ENCODE measurements around the gene RBMS1.
"Not testable (repeated sequence)": the region's sequence is repeated elsewhere in the genome, so short reads cannot be mapped to it uniquely, and the experiment has no call there.

The RBMS1 gene

DNA sequence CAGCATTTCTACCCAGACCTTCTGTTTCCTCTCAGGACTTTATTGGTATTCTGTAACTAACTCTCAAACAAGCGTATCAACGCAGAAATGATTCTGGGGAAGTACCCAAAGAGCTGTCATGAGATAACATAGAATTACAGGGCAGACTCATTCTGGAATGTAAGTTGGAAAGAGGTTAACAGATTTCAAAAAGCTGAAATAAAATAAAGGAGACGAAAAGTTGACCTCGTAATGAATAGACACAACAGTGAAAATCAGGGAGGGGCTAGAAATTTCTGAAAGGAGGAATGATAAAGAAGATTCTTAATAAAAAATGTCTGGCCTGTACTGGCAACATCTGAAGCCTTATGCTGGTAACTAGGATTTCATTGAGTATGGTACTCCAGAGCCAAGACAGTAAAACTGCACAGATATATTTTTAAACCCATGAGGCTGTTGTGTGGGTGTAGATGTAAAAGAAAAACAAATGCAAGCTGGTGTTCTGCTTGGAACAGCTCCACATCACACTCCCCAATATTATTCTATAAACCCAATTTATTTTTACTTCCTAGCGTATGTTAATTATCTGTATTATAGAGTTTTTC lies 23.9 kb downstream of the RBMS1 start:
- no peak for DNase-seq (ENCODE audit: low spot score)

DNA sequence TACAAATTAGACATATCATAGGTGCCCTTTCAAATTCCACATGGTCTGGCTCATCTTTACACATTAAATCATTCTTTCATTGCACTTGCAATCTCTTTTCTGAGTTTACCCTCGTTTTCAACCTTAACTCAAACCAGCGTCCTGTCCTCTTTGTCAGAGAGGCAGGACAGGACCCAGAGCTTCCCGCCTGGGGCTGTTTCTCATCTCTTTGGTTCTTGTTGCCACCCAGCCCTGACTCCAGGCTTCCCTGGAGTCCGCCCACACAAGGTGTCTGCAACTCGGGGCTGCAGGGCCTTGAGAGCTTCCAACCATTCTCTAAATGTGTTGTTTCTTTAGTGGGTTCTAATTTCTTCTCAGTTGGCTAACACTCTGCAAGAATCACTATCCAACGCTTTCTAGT lies 24.4 kb downstream of the RBMS1 start:
- no peak for DNase-seq (ENCODE audit: low spot score)

DNA sequence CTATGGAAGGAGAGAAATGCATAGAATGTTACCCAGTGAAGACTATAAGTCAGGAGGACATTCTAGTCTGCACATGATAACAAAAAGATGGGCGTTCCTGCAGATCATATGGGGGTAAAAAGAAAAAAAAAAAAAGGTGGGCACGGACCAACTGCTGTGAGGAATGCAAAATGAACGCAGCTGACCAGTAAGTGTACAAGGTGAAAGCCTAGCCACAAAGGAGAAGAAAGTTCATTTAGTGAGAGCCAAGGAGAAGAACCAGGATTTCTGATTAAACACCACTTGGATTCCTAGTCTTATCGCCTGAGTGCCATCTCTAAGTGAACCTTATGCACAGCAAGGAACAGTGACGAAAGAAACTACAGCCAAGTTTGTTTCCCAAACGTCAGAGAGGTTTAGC lies 26.5 kb downstream of the RBMS1 start:
- DNase-seq (ENCODE audit: low spot score): no peak

DNA sequence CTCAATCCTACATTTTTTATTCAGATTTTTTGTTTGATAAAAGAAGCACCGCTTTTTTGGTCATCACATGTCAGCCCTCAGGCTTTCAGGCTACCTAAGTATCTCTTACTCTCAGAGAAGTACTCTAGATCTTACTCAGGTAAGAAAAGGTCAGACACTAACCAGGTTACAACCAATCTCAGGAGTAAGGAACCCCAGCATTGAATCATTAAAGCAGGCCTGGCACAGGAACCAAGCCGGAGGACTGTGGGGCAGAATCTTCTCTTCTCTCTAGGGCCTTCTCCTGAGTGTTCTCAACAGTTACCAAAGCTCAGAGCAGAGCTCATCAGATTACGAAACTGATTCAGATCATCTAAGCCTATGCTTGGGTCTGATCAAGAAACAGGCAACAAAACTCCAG lies 28.2 kb downstream of the RBMS1 start:
- DNase-seq (ENCODE audit: low spot score): no peak

DNA sequence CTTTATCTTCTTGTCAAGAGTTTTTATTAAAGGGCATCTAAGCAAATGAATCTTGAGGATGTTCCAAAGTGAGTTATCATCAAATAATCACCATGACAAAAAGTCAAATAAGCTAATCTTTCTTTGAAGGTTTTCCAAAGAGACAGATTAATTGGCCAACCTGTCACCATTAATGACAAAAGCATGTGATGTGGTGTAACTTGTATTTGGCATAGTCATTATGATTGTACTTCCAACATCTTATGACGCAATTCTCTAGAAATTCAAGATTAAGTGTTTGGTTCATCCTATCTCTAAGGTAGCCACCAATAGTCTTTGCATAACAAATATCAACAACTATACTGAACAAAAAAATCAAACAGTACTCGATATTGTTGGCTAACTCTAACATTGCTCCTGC lies 28.6 kb downstream of the RBMS1 start:
- no peak for DNase-seq (ENCODE audit: low spot score)

DNA sequence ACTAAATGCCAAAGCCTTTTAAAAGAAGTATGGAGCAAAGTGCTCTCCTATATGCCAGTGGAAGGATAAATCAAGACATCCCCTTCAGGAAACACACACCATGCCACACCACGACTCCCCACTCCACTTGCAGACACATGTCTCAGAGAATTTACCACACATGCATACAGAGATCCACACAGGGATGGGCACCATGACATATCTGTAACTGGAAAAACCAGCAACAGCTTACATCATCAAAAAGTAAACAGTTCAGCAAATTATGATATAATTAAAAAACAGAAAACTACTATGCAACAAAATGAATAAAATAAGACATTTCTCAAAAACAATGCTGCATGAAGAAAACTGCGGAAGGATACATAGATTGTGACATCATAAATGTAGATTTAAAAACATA lies 29.6 kb downstream of the RBMS1 start:
- no peak for DNase-seq (ENCODE audit: low spot score)

DNA sequence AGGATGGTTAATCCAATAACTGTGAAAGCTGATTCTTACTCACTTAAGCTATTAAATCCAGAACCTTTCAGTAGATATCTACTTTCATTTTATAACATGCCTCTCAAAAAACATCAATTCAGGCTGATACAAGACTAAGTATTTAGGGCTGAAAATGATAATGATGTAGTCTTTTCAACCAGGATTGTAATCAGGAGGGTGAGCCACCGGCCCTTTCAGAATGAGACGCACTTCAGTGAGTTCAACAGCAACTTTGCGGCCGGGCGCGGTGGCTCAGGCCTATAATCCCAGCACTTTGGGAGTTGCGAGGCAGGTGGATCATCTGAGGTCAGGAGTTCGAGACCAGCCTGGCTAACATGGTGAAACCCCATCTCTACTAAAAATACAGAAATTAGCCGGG lies 30.4 kb downstream of the RBMS1 start:
- no peak for DNase-seq (ENCODE audit: low spot score)

DNA sequence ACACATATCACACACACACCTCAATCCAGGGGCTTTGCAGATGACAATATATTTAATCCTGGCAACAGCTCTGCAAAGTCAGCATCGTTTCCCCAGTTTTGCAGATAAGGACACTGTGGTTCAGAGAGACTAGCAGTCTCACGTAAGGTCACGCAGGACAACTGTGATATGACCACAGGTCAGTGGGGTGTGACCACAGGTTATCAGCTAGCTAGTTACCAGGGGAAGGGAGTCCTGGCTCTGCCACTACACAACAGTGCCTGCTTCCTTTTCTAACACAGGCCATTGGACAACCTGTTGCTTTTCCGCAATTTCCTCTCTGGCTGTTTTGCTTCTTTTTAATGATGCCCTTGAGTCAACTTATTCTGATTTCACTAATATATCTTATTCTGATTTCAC lies 33.3 kb downstream of the RBMS1 start:
- DNase-seq (ENCODE audit: low spot score): no peak

DNA sequence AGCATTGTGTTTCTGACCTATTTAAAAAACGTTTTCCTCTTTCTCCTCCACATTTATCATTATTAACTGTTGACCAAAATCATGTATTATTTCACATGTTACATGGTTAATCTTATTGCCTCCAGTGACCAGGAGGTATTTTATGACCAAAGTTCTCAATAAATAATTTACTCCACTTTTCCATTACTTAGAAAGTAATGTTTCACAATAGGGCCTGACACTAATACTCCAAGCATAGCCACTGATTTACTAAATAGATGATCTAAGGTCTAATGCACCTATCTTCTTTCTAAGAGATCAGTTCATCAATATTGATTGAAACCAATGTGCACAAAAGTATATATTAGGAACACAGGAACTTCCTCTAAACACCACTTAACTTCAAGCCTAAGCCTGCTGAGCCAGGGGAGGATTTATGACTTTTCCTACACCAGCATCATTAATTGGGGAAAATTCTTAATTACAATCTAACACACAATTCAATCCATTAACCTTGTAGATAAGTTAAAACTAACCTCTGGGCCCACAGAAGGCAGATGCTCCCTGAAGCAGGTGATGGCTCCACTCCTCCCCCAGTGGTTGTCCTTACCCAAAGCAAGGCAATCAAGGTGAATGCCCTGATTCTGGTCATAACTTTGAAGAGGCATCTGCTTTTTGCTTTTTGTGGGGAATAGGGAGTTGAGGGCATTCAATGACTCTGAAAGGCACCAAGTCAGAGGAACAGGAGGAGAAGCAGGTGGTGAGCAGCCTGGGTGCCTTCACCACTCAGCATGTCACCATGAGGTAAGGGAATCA lies 33.9 kb downstream of the RBMS1 start:
- no peak for DNase-seq (ENCODE audit: low spot score)

DNA sequence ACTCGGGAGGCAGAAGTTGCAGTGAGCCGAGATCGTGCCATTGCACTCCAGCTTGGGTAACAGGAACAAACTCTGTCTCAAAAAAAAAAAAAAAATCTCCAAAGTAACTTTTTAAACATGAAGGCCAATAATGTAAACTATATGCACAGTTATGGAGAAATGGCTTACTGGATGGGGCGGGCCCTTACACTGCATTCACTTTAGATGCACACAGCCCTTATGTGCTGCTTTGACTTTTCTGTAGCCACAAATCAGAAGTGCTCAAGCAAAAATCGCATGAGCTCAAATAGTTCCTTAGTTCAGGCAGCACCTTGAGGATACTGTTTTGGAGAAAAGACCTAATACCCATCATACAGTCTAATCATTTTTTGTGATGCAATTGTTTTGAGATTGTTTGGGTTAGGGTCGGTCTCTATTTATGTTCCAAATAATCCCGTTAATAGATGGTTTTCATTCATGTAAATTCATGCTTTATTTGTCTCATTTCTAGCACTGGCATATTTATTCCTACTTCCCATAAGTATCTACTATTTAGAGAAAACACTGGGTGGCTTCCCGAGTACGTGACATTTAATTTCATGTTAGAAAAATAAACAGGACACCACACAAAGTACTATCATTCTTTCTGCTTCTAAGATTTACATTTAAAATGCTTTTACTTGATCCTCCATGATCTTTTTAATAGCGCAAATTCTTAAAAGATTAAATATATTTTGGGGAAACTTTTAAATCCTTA lies 34.7 kb downstream of the RBMS1 start:
- no peak for DNase-seq (ENCODE audit: low spot score)

DNA sequence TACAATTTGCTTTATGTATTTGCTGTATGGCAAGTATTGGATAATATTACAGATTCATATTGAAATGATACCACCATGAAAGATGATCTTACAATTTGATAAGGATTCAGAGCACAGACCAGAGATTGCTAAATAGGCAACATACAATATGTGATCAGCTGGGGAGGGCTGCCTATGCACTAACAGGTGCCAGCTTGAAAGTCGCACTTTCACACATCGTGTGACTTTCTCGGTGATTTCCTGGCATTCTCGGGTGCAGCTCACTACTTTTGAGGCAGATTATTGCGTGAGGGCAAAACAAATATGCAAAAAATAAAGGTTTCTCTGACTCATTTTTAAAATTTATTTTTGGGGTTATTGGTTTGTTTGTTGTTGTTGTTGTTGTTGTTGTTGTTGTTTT lies 36.0 kb downstream of the RBMS1 start:
- no peak for DNase-seq (ENCODE audit: low spot score)

DNA sequence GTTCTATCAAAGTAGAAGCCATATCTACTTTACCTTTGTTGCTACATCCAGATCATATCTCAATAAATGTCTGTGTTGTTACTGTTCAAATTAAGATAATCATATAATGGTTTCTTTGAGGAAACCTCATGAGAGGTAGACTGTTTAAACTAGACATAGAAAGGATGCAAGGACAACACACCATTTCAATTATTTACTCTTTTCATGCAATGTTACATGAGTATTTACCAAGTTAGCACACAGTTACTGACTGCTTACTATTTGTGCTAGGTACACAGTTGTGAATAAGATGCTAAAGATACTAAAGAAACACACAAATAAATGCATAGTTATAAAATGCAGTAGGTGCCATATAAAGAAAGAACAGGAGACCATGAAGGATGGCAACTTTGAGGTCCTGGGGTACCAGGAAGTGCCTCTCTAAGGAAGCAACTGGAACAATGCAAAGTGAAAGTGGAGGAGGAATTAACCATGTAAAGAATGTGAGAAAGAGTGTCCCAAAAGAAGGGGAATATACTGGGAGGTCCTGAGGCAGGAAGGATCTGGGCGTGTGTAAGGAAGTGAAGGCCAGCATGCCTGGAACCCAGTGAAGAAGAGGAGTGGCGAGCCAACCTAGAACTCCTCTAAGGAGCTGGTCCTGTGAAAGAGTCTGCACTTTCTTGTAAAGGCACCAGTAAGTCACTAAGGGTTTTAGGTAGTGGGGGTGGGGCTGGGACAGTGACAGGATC lies 39.4 kb downstream of the RBMS1 start:
- no peak for DNase-seq (ENCODE audit: low spot score)

DNA sequence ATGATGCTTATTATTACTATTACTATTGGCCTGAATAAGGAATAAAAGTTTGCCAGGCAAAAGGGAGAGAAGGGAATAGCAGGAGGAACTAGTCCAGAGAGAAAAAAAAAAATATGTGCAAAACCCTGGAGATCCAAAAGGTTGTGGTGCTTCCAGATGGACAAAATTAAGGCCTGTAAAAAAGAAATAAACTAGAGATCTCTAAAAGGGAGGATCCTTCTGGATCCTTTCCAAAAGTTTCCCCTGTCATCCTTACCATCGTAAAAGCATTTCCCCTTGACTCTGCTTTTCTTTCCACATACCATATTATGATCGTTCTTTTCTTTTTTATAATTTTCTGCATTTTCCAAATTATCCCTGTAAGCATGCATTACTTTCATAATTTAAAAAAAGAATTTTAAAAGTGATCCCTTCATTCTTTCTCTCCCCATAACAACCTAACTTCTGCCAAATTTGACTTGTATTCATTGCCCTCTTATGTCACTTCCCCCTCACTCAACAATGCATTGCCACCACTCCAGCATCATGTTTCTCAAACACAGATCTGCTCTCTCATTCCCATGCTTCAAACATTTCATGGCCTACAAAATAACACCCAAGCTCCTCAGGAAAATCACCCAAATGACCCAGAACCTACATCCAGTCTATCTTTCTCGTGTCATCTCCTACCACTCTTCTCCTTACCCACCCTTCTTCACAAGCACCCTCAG lies 40.3 kb downstream of the RBMS1 start:
- DNase-seq (ENCODE audit: low spot score): no peak

DNA sequence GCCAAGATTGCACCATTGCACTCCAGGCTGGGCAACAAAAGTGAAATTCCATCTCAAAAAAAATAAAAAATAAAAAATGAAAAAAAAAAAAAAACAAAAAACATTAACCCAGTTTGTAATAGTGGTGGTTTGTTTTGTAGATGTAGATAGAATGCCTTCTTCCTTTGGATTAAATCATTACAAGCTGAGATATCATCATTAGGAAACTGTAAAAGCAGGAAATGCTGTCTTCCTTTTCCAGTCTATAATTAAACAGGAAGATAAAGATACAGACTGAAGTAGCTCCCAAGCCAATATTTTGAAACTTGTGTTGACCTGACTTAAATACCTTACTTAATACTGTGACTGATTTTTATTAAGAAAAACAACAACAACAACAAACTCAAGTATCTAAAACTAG lies 43.1 kb downstream of the RBMS1 start:
- no peak for DNase-seq (ENCODE audit: low spot score)

DNA sequence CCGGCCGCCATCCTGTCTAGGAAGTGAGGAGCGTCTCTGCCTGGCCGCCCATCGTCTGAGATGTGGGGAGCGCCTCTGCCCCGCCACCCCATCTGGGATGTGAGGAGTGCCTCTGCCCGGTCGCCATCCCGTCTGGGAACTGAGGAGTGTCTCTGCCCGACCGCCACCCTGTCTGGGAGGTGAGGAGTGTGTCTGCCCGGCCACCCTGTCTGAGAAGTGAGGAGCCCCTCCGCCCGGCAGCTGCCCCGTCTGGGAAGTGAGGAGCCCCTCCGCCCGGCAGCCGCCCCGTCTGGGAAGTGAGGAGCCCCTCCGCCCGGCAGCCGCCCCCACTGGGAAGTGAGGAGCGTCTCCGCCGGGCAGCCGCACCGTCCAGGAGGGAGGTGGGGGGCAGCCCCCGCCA lies 44.8 kb downstream of the RBMS1 start:
- DNase-seq (ENCODE audit: low spot score): not testable (repeated sequence)

DNA sequence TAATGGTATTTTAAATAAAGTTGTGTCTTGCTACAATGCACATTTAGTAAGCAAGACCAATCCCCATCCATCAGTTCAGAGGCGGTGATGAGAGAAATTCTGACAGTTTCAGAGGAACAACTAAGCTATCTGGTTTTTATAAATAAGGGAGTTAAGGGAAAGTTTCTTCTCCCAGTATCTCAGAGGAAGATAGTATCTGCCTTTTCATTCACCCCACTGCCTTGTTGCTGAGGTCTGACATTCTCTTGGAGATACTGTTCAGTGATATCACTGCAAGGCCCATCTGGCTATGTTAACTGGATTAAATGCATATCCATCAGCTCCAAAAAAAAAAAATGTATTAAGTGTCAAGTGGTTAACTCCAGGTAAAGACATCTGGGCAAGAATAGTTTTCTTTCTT lies 47.9 kb downstream of the RBMS1 start:
- DNase-seq (ENCODE audit: low spot score): no peak

DNA sequence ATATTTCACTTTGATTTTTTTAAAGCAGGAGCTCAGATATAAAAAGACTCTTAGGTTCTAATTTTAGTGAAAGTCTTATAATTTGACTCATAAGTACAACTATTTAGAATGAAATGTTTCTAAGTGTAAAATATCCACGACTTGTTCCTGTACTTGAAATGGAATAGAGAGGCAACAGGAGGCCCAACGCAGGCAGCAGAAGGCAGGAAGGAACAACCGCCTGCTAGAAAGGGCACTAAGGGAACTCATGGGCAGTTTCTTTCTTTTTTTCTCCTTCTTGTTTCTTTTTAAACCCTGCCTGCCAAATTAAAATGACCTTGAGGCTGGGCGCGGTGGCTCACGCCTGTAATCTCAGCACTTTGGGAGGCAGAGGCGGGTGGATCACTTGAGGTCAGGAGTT lies 51.0 kb downstream of the RBMS1 start:
- no peak for DNase-seq (ENCODE audit: low spot score)

DNA sequence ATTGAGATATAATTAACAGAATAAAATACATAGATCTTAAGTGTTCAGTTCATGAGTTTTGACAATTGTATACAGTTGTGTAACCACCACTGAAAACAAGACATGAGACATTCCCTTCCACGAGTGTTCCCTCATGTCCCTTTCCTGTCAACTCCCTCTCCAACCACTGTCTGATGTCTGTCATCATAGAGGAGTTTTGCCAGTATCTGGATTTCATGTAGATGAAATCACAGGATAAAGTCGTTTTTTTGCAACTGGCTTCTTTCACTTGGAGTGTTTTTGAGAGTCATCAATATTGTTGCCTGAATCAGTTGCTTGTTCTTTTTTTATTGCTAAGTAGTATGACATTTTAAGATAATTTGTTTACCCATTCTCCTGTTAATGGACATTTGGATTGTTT lies 52.7 kb downstream of the RBMS1 start:
- no peak for DNase-seq (ENCODE audit: low spot score)

DNA sequence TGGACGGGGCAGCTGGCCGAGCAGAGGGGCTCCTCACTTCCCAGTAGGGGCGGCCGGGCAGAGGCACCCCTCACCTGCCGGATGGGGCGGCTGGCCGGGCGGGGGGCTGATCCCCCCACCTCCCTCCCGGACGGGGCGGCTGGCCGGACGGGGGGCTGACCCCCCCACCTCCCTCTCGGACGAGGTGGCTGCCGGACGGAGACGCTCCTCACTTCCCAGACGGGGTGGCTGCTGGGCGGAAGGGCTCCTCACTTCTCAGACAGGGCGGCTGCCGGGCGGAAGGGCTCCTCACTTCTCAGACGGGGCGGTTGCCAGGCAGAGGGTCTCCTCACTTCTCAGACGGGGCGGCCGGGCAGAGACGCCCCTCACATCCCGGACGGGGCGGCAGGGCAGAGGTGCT lies 54.6 kb downstream of the RBMS1 start:
- DNase-seq (ENCODE audit: low spot score): not testable (repeated sequence)

DNA sequence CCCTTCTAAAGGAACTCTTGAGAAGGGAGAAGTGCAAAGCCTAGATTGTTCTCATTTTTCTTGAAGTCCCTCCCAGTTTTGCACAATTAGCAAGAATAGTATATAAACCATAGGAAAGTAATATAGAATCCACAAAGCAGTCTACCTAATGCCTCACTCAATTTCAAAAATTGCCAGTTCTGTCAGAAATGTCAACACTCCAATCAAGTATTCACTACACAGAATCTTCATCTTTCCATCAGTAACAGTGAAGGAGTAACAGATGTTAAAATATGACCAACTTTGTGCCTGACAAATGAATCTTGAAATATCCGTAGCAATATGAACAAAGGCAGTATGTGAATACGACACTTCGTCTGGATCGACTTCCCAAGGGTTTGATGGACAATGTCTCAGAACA lies 56.3 kb downstream of the RBMS1 start:
- DNase-seq (ENCODE audit: low spot score): no peak

DNA sequence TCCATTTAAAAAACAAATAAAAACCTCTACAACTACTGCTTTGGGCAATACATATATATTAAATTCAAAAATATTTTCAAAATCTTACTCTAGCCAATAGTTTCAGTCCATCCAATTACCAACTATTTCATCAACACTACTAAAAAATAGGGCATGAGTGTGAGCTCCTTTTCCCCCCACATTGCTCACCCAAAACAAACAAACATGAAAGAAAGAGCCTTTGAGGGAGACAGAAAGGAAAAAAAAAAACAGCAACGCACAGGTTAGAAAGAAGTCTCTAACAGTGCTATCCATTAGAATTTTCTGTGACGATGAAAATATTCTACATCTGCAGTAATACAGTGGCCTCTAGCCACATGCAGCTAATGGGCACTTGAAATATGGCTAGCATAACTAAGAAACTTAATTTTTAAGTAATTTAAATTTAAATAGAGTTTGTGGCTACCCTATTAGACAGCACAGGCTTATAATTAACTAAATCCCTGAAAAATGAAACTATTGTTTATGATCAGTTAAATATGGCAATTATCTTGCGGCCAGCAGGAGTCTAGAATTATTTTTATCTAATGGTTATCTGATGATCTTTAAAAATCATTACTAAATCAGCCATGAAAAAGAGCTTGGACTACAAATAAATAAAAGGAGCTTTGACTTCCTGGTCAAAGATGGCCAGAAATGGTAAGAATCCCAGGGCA lies 59.2 kb downstream of the RBMS1 start:
- DNase-seq (ENCODE audit: low spot score): no peak
